Peyer's patch (tissue), 4 donors: ENCODE data around the gene PCDHB1. TPM values are rescaled to one million over a fixed set of nuclear protein-coding genes. Genes with fewer than 3 reads are reported as not detected.
A peak's percentile ranks its signal among the peaks of the same experiment; 100 is the strongest.

ENCODE experiments used
- DNase-seq, 3 donors: peaks; one replicate each; pipeline ENCODE4 v3.0.0-alpha.2; 2017 to 2019
- H3K27ac ChIP-seq, 4 donors: fragments of 200-600 bp; sonication (generic); one replicate each; pipeline ENCODE4 v1.5.1; 2016 to 2019
- H3K27me3 ChIP-seq, 2 donors: fragments of 200-600 bp; sonication (generic); one replicate each; pipeline ENCODE4 v1.5.1; 2019
- H3K36me3 ChIP-seq, 3 donors: fragments of 200-600 bp; sonication (generic); one replicate each; pipeline ENCODE4 v1.5.1; 2016 to 2019
- H3K4me1 ChIP-seq, 4 donors: fragments of 200-600 bp; sonication (generic); one replicate each; pipeline ENCODE4 v1.5.1; 2016 to 2019
- H3K4me3 ChIP-seq, 4 donors: fragments of 200-600 bp; sonication (generic); 1 replicate in 3 of 4; 2 replicates in 1 of 4; pipeline ENCODE4 v1.5.1; 2016 to 2019; ENCODE audit warnings: mild to moderate bottlenecking in 1 of 4
- H3K9me3 ChIP-seq, 4 donors: fragments of 200-600 bp; sonication (generic); one replicate each; pipeline ENCODE4 v1.5.1; 2016 to 2019; ENCODE audit warnings: mild to moderate bottlenecking in 1 of 4
- CTCF ChIP-seq, 6 experiments: fragments of 450-650 bp in 4 of 6; fragments of 200-600 bp in 2 of 6; sonication (generic) in 1 of 6; IDR thresholded peaks; one replicate each; pipeline ENCODE4 v1.5.1; 2017 to 2019; ENCODE audit warnings: antibody characterized with exemption in 6 of 6, mild to moderate bottlenecking in 3 of 6, moderate library complexity in 1 of 6
- POLR2A ChIP-seq, 2 donors: fragments of 450-650 bp; IDR thresholded peaks; one replicate each; pipeline ENCODE4 v1.5.1; 2017; ENCODE audit warnings: antibody characterized with exemption in 2 of 2, mild to moderate bottlenecking in 2 of 2, moderate library complexity in 2 of 2
- total RNA-seq, 4 donors: library from RNA; depleted of rRNA; stranded (reverse); fragments of >200 nt; gene quantifications; one replicate each; pipeline ENCODE4 v1.1.0, GENCODE V29; 2016

PCDHB1 gene
- total RNA-seq: not detected

DNA sequence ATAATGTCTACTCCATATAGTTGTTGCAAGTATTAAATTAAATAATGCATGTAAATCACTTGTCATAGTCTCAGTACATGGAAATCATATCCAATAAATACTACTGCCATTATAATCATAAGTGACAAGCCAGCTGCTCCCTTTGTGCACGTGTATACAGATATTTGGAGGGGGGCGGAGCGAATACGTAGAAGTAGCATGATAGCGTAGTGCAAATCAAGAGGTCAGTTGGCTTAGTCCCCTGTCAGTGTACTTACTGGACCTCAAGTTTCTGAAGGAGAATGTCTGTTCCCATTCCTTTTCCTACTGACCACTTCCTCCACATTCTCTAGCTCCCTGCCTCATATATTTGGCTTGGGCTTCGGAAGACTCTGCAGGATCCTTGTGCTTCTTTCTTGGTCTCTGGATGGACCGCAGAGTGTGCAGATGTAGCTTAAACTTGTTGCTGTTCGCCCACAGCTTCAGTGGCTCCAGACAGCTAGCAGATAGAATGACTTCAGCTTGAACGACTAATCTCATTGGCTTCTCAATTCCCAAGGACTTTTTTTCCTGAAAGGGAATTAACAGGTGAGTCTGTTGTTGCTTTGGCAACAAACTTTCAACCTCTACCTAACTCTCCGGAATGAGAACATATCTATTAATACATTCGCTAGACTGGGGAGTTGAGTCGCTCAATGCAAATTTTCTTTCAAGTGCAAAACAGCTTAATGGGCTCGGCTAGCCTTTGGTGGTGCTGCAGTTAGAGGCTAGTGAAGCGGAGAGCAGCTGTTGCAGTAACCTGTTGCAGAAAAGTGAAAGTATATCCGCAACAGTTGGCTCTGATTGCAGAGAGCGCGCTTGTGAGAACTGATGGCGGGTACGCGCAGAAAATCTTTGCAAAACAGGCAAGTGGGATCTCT, at the start of gene PCDHB1:
PCDHB1 (plus strand) TSS at position 753 of the 899 bp plus-strand sequence; CDS start at position 850, 97 bp downstream.
- Histone ChIP-seq H3K36me3 (no peaks in the 10 kb centered on the region), H3K9me3 (no peaks in the 10 kb centered on the region), H3K27me3 (no peaks in the 10 kb centered on the region), H3K27ac (no peak within 1 kb of the TSS), H3K4me3 (peak within 1 kb of the TSS in 3 of 4 donors; percentile 1 to 40 (median 36)), H3K4me1 (no peaks in the 10 kb centered on the region)
- TF ChIP-seq CTCF (IDR thresholded peaks at IDR 0.05): no peak
- no peak for TF ChIP-seq POLR2A (IDR thresholded peaks at IDR 0.05)
- DNase-seq: no peak

DNA sequence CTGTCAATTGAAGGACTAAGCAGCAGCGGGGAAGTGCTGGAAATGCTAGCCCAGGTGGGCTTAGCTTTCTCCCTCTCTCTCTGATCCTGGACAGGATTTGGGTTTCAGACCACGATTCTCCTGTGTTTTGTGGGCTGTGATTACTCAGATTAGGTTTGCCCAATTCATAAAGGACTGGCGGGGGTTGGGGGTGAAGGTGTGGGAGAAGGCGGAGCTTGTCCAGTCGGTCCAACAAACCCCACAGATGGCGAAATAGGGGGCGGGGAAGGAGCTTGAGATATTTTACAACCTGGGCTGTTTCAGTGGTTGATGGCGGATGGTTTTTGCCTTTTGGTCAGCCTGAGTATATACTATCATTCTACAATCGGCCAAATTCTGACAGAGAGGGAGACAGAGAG, 49.7 kb upstream of the PCDHB1 start:
- Histone ChIP-seq H3K27me3 (no peaks in the 10 kb centered on the region), H3K4me3 (peak overlapping the region in 1 of 4 donors; percentile 12), H3K4me1 (peaks cover 0 to 6% (median 0%) of the 10 kb centered on the region in 4 donors), H3K27ac (no peak overlapping the region), H3K9me3 (no peaks in the 10 kb centered on the region), H3K36me3 (no peaks in the 10 kb centered on the region)
- DNase-seq: no peak
- TF ChIP-seq CTCF (IDR thresholded peaks at IDR 0.05) (no peak), POLR2A (IDR thresholded peaks at IDR 0.05) (no peak)

DNA sequence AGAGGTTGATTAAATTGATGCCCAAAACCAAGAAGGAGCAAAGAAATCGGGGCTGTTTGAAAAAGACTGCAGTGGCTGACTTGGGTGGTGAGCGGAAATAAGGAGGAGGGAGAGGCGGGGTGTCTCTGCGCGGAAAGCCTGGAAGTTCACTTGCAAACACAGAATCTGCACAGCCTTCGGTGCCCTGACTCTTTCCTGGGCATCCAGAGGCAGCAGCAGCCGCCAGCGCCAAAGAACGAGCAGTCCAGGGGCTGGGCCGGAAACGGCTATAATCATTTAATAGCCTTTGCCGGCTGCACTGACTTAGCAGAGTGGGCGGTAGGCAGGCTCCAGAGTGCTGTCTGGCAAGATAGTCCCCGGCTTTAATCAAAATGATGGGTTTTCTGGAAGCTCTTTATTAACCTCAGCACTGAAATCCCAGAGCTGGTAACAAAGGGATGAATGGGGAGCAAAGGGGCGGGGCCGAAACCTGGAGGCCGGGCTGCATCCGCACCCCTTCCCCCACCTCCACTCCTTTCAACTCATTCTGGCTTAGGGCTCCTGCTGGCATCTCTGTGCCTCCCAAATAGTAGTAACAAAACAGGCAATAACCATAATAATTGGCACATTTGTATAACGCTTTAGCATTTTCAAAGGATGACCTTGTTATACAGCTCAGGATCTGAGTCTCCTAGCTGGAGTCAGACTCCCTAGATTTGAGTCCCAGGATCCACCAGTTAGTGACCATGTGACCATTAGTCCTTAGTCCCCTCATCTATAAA, 49.1 kb upstream of the PCDHB1 start:
- no peak overlapping the region for H3K27ac ChIP-seq
- DNase-seq: no peak

GRCh38 chr5:141002605-141002965, 48.6 kb upstream of the PCDHB1 start:
- Histone ChIP-seq H3K4me1 (peaks cover 0 to 6% (median 0%) of the 10 kb centered on the region in 4 donors), H3K27me3 (no peaks in the 10 kb centered on the region), H3K9me3 (no peaks in the 10 kb centered on the region), H3K27ac (no peak overlapping the region), H3K4me3 (no peak overlapping the region), H3K36me3 (no peaks in the 10 kb centered on the region)
- TF ChIP-seq CTCF (IDR thresholded peaks at IDR 0.05) (no peak), POLR2A (IDR thresholded peaks at IDR 0.05) (no peak)
- DNase-seq: no peak

More for the DNA sequence above, 49.1 kb upstream of the PCDHB1 start:
- Histone ChIP-seq H3K4me1 (peaks cover 0 to 6% (median 0%) of the 10 kb centered on the region in 4 donors), H3K4me3 (peak overlapping the region in 1 of 4 donors; percentile 12), H3K36me3 (no peaks in the 10 kb centered on the region), H3K9me3 (no peaks in the 10 kb centered on the region), H3K27me3 (no peaks in the 10 kb centered on the region)
- TF ChIP-seq POLR2A (IDR thresholded peaks at IDR 0.05) (no peak), CTCF (IDR thresholded peaks at IDR 0.05) (no peak)

DNA sequence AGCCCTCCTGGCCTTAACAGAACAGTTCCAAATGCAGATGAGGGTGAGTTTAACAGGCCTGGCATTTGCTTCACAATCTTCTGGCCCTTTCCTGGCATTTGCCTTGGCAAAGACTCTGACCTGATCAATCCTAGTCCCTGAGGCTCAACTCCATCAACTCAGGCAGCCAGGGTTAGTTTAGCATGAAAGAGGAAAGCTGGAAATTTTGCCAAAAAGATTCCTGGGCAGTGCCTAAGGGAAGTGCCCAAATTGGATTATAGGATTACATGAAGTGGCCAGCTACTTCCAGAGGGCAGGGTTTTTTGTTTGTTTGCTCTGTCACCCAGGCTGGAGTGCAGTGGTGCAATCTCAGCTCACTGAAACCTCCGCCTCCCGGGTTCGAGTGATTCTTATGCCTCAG, 48.1 kb upstream of the PCDHB1 start:
- H3K27ac ChIP-seq: no peak overlapping the region
- no peaks in the 10 kb centered on the region for H3K27me3 ChIP-seq
- no peaks in the 10 kb centered on the region for H3K36me3 ChIP-seq
- no peak for DNase-seq
- TF ChIP-seq POLR2A (IDR thresholded peaks at IDR 0.05): no peak
- TF ChIP-seq CTCF (IDR thresholded peaks at IDR 0.05): no peak
- no peaks in the 10 kb centered on the region for H3K9me3 ChIP-seq
- peaks cover 0 to 6% (median 0%) of the 10 kb centered on the region in 4 donors for H3K4me1 ChIP-seq
- no peak overlapping the region for H3K4me3 ChIP-seq
